KMS-11 (cell line): Measurements from ENCODE around the gene RNF125.
A peak's percentile ranks its signal among the peaks of the same experiment; 100 is the strongest.
"Not testable (repeated sequence)": the region's sequence is repeated elsewhere in the genome, so short reads cannot be mapped to it uniquely, and the experiment has no call there.

Experiments
- H2AFZ ChIP-seq: fragments of 200-600 bp; sonication (generic); 2 replicates; pipeline ENCODE4 v1.6.1; 2016; ENCODE audit warnings: antibody characterized with exemption, mixed run types, low read depth
- H3K27ac ChIP-seq: fragments of 200-600 bp; sonication (generic); 2 replicates; pipeline ENCODE4 v1.6.1; 2016; ENCODE audit warnings: mild to moderate bottlenecking, mixed run types
- H3K27me3 ChIP-seq: fragments of 200-600 bp; sonication (generic); 2 replicates; pipeline ENCODE4 v1.6.1; 2017; ENCODE audit warnings: mild to moderate bottlenecking, low read depth, mixed run types, moderate library complexity; ENCODE audit not compliant: insufficient read depth
- H3K36me3 ChIP-seq: fragments of 200-600 bp; sonication (generic); 2 replicates; pipeline ENCODE4 v1.6.1; 2017; ENCODE audit warnings: mild to moderate bottlenecking, mixed run types; ENCODE audit not compliant: insufficient read depth
- H3K4me1 ChIP-seq: fragments of 200-600 bp; sonication (generic); 2 replicates; pipeline ENCODE4 v1.6.1; 2016; ENCODE audit warnings: mild to moderate bottlenecking, low read depth, mixed run types; ENCODE audit not compliant: poor library complexity, severe bottlenecking
- H3K4me2 ChIP-seq: fragments of 200-600 bp; sonication (generic); 2 replicates; pipeline ENCODE4 v1.7.0; 2016; ENCODE audit warnings: mild to moderate bottlenecking, mixed run types
- H3K4me3 ChIP-seq: fragments of 200-600 bp; sonication (generic); IDR thresholded peaks from 2 replicates; pipeline ENCODE4 v1.6.1; 2017; ENCODE audit warnings: low read depth, low read length, mixed read lengths; ENCODE audit not compliant: insufficient read depth
- H3K79me2 ChIP-seq: fragments of 200-600 bp; sonication (generic); 2 replicates; pipeline ENCODE4 v1.6.1; 2016; ENCODE audit warnings: low read depth, mixed run types; ENCODE audit not compliant: insufficient read depth
- H3K9ac ChIP-seq: fragments of 200-600 bp; sonication (generic); 2 replicates; pipeline ENCODE4 v1.6.1; 2016; ENCODE audit warnings: mild to moderate bottlenecking, mixed run types
- H4K20me1 ChIP-seq: fragments of 200-600 bp; sonication (generic); 2 replicates; pipeline ENCODE4 v1.6.1; 2016; ENCODE audit warnings: mild to moderate bottlenecking, mixed run types; ENCODE audit not compliant: insufficient read depth
- TF ChIP-seq, protein P1 (sequence below): fragments of 200-600 bp; sonication (generic); conservative IDR thresholded peaks from 2 replicates; pipeline ENCODE4 v1.6.1; 2017; ENCODE audit warnings: low read depth, mild to moderate bottlenecking, antibody characterized with exemption, low read length, moderate library complexity, mixed read lengths

The RNF125 gene

DNA sequence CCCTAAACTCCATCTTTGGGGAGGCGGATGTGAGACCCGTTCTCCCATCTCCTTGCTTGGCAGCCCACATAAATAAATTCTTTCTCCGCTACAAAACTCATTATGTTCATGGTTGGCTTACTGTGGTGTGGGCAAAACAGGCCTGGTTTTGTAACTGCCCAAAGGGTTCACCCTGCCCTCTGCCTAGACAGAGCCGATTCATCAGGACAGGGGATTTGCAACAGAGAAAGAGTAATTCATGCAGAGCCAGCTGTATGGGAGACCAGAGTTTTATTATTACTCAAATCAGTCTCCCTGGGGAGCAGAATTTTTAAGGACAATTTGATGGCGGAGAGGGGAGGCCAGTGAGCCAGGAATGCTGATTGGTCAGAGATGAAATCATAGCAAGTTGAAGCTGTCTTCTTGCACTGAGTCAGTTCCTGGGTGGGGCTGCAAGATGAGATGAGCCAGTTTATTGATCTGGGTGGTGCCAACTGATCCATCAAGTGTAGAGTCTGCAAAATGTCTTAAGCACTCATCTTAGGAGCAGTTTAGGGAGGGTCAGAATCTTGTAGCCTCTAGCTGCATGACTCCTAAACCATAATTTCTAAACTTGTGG, 8.4 kb upstream of the RNF125 start:
- Histone ChIP-seq H4K20me1 (no peaks in the 10 kb centered on the region), H3K4me2 (no peak overlapping the region), H3K4me1 (no peaks in the 10 kb centered on the region), H2AFZ (no peak overlapping the region), H3K36me3 (no peaks in the 10 kb centered on the region), H3K9ac (no peak overlapping the region), H3K27ac (no peak overlapping the region), H3K79me2 (no peaks in the 10 kb centered on the region), H3K27me3 (no peaks in the 10 kb centered on the region), H3K4me3 (no peak overlapping the region)
- TF ChIP-seq, protein P1, sequence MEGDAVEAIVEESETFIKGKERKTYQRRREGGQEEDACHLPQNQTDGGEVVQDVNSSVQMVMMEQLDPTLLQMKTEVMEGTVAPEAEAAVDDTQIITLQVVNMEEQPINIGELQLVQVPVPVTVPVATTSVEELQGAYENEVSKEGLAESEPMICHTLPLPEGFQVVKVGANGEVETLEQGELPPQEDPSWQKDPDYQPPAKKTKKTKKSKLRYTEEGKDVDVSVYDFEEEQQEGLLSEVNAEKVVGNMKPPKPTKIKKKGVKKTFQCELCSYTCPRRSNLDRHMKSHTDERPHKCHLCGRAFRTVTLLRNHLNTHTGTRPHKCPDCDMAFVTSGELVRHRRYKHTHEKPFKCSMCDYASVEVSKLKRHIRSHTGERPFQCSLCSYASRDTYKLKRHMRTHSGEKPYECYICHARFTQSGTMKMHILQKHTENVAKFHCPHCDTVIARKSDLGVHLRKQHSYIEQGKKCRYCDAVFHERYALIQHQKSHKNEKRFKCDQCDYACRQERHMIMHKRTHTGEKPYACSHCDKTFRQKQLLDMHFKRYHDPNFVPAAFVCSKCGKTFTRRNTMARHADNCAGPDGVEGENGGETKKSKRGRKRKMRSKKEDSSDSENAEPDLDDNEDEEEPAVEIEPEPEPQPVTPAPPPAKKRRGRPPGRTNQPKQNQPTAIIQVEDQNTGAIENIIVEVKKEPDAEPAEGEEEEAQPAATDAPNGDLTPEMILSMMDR: no peak

DNA sequence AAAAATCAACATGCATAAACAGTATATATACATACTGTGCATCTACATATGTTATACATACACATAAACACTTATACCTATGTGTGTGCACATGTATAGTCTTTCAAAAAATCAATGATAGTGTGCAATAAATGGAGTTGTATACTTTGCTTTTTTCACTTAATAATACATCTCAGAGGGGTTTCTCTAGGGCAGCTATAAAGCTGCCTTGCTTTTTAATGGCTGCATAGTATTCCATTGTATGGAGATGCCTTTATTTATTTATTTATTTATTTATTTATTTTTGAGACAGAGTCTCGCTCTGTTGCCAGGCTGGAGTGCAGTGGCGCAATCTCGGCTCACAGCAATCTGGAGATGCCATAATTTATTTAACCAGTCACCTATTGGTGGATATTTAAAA, 7.4 kb upstream of the RNF125 start:
- Histone ChIP-seq H3K9ac (no peak overlapping the region), H3K27ac (no peak overlapping the region), H3K4me3 (no peak overlapping the region), H4K20me1 (no peaks in the 10 kb centered on the region), H2AFZ (no peak overlapping the region), H3K79me2 (no peaks in the 10 kb centered on the region), H3K4me2 (no peak overlapping the region), H3K27me3 (no peaks in the 10 kb centered on the region), H3K36me3 (no peaks in the 10 kb centered on the region), H3K4me1 (no peaks in the 10 kb centered on the region)
- TF ChIP-seq, protein P1: no peak

DNA sequence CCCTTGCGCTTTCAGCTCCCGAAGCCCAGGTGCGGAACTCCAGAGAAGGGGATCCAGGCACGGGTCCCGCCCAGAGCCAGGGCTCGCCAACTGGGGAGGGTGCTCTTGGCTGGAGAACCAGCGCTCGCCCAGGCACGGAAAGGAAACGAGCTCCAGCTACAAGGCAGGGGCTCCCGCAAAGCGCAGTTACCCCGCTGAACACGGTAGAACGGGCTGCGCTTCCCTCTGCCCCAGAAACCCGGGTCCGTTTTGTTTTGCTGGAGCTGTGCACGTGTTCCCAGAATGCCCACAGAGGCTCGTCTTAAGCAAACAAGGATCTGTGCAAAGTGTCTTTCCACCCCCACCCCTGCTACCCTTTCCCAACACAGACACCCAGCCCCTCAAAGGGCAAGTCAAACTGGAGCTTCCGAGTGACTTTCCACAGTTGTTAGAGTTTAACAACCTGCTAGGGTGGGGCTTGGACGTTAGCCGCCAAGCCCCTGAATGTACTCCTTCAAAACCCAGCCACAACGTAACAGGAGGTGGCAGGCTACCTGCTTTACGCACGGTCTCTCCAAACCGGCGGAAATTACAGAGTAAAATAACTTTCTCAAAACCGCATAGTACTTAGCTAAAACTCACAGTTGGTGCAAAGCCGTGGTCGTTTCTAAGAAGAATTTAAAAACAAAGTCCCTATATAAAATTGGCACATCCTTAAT, 775 bp downstream of the RNF125 start:
- peak overlapping the region; percentile 91 for H3K9ac ChIP-seq
- H3K27me3 ChIP-seq: no peaks in the 10 kb centered on the region
- H3K79me2 ChIP-seq: no peaks in the 10 kb centered on the region; the same call in 1 of the 2 replicates
- no peaks in the 10 kb centered on the region for H3K36me3 ChIP-seq
- H3K27ac ChIP-seq: peak overlapping the region; percentile 93
- H3K4me2 ChIP-seq: peak overlapping the region; percentile 89
- peaks cover 25% of the 10 kb centered on the region for H3K4me1 ChIP-seq
- H4K20me1 ChIP-seq: no peaks in the 10 kb centered on the region
- peak overlapping the region; percentile 98 for H2AFZ ChIP-seq
- no peak overlapping the region for H3K4me3 ChIP-seq
- TF ChIP-seq, protein P1: 0 out of 2 replicates have a peak, but pooled peaks have one; percentile 13

DNA sequence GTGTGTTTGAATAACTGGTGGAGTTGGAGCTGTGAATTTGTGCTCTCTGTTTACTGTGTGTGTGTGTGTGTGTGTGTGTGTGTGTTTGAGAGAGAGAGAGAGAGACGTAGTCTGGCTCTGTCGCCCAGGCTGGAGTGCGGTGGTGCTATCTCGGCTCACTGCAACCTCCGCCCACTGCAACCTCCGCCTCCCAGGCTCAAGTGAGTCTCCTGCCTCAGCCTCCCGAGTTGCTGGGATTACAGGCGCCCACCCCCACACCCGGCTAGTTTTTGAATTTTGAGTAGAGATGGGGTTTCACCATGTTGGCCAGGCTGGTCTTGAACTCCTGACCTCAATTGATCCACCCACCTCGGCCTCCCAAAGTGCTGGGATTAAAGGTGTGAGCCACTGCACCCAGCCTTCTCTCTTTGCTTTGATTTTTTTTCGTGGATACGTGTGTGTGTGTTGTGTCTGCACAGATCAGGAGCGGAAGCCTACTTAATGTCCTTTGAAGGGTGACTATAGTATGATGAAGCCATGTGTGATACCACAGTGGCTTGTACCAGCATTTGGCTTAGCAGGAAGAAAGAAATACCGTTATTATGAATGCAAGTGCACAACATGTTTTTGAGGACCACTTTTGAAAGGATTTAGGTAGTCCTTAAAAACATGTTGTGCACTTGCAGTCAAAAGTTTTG, 1.5 kb downstream of the RNF125 start:
- not testable (repeated sequence) for H3K27me3 ChIP-seq, H3K4me3 ChIP-seq, H3K79me2 ChIP-seq, H4K20me1 ChIP-seq, H3K36me3 ChIP-seq
- peak overlapping the region; percentile 89 for H3K4me2 ChIP-seq
- H2AFZ ChIP-seq: peak overlapping the region; percentile 98
- peak overlapping the region; percentile 91; the same call in 1 of the 2 replicates for H3K9ac ChIP-seq
- peaks cover 27% of the 10 kb centered on the region for H3K4me1 ChIP-seq
- 0 out of 2 replicates have a peak overlapping the region, but pooled peaks have one; percentile 93 for H3K27ac ChIP-seq
